Adrenal gland (tissue), 12 donors: ENCODE results near the gene NIPAL1. TPM values are rescaled to one million over a fixed set of nuclear protein-coding genes. Genes with fewer than 3 reads are reported as not detected.

Source experiments
- DNase-seq, 7 donors: peaks; one replicate each; pipeline ENCODE4 v3.0.0-alpha.2; 2019 to 2020
- H3K27ac ChIP-seq, 5 donors: fragments of 200-600 bp; sonication (generic) in 4 of 5; 1 replicate in 3 of 5; 2 replicates in 2 of 5; pipeline versions ENCODE4 v1.5.1 to v1.8.0; 2016 to 2020; ENCODE audit warnings: mild to moderate bottlenecking in 1 of 5
- H3K27me3 ChIP-seq: fragments of 200-600 bp; 2 replicates; pipeline ENCODE4 v1.8.0; 2021
- H3K36me3 ChIP-seq, 2 donors: fragments of 200-600 bp; replicated peaks in 1 of 2; 1 replicate in 1 of 2; 2 replicates in 1 of 2; pipeline versions ENCODE4 v1.5.1 to v1.8.0; 2018 to 2022
- H3K4me1 ChIP-seq, 2 donors: fragments of 200-600 bp; replicated peaks in 1 of 2; 1 replicate in 1 of 2; 2 replicates in 1 of 2; pipeline versions ENCODE4 v1.5.1 to v1.8.0; 2018 to 2021
- H3K4me3 ChIP-seq, 4 donors: fragments of 200-600 bp; sonication (generic) in 3 of 4; one replicate each; pipeline ENCODE4 v1.5.1; 2016 to 2018
- H3K9me3 ChIP-seq, 3 donors: fragments of 200-600 bp; sonication (generic) in 1 of 3; replicated peaks in 1 of 3; 1 replicate in 2 of 3; 2 replicates in 1 of 3; pipeline versions ENCODE4 v1.5.1 to v1.8.0; 2016 to 2021
- CTCF ChIP-seq, 6 experiments: fragments of 450-650 bp in 4 of 6; fragments of 200-600 bp in 2 of 6; sonication (generic) in 1 of 6; IDR thresholded peaks; 1 replicate in 5 of 6; 2 replicates in 1 of 6; pipeline versions ENCODE4 v1.5.1 to v1.8.0; 2016 to 2021; ENCODE audit warnings: antibody characterized with exemption in 6 of 6, mild to moderate bottlenecking in 2 of 6, moderate library complexity in 1 of 6
- POLR2A ChIP-seq, 2 donors: fragments of 450-650 bp; IDR thresholded peaks; one replicate each; pipeline ENCODE4 v1.6.1; 2017; ENCODE audit warnings: antibody characterized with exemption in 2 of 2, mild to moderate bottlenecking in 2 of 2, moderate library complexity in 1 of 2
- WGBS, 4 donors: extraction: QIAGEN DNeasy Blood & Tissue Kit in 2 of 4; methylation state at CpG; one replicate each; pipeline versions ENCODE4 v1.1.5 to v1.1.7; 2013 to 2017; 5-methylcytosine and 5-hydroxymethylcytosine counted together
- intact Hi-C, 2 donors: fragments of 100-400 bp; cut with DNase I; formaldehyde crosslinking; loops; one replicate each; pipeline versions ENCODE4 v1.14.1 to v1.15.0; 2022 to 2023
- polyA plus RNA-seq, 3 donors: library from polyadenylated mRNA; stranded (reverse); fragments of 200-250 nt in 2 of 3; fragments of 350-450 nt in 1 of 3; fragmentation: Illumina TruSeq in 1 of 3; extraction: RNeasy Lipid Tissue Mini Kit (QIAGEN cat#74804) in 1 of 3; gene quantifications; one replicate each; pipeline ENCODE4 v1.2.3, GENCODE V29; 2013 to 2014
- total RNA-seq, 9 donors: library from RNA; depleted of rRNA in 4 of 9; stranded (reverse); fragments of >200 nt in 4 of 9; fragments of 120-200 nt in 1 of 9; fragmentation: NEBNext Ultra II Directional in 1 of 9; extraction: Animal tissue kit (Norgen Biotek cat#: 25700) in 1 of 9; gene quantifications; one replicate each; pipeline versions ENCODE4 v1.1.0 to v1.2.4, GENCODE V29; 2013 to 2023
- donor health status: healthy with polysubstance abuse.
- donor health status: Bipolar disorder and iron deficiency.
- donor health status: DM: yes; HTN: yes; CAD: no.
- donor health status: DM: no; HTN: no; CAD: no.
- donor health status: DM: no; HTN: no; CAD: no.
- donor health status: DM: yes; HTN: yes; CAD: no.

NIPAL1 gene
- total and polyA plus RNA-seq, 12 donors, result 0.03 to 1.5 (median 0.75) TPM; not detected in 1

GRCh38 chr4:48012824-48013223 is 3.7 kb upstream of the NIPAL1 start:
- no peak overlapping the region for H3K27ac ChIP-seq
- no peak overlapping the region for H3K4me3 ChIP-seq
- intact Hi-C loops, result no loop called here
- no peaks in the 10 kb centered on the region for H3K36me3 ChIP-seq
- H3K27me3 ChIP-seq, result no peaks in the 10 kb centered on the region
- peak in 4 of 7 donors; percentile 17 to 52 (median 34) for DNase-seq
- no peak for TF ChIP-seq POLR2A (IDR thresholded peaks at IDR 0.05)
- TF ChIP-seq CTCF (IDR thresholded peaks at IDR 0.05), result no peak
- 44 to 53% (median 50%) methylated on average over 3 of the region's 3 CpGs for WGBS, 4 donors
- H3K9me3 ChIP-seq, result peaks cover 0 to 4% (median 0%) of the 10 kb centered on the region in 3 donors
- peaks cover 8 to 16% of the 10 kb centered on the region in 2 donors for H3K4me1 ChIP-seq

GRCh38 chr4:48015216-48015615 is 1.4 kb upstream of the NIPAL1 start:
- WGBS, 4 donors, result 92 to 95% (median 94%) methylated on average over 4 of the region's 4 CpGs
- H3K9me3 ChIP-seq, result no peaks in the 10 kb centered on the region
- TF ChIP-seq CTCF (IDR thresholded peaks at IDR 0.05), result no peak
- TF ChIP-seq POLR2A (IDR thresholded peaks at IDR 0.05), result no peak
- no peaks in the 10 kb centered on the region for H3K27me3 ChIP-seq
- no peak overlapping the region for H3K27ac ChIP-seq
- no peak for DNase-seq
- H3K4me3 ChIP-seq, result no peak overlapping the region
- intact Hi-C loops, result no loop called here
- H3K4me1 ChIP-seq, result peaks cover 8 to 16% of the 10 kb centered on the region in 2 donors
- H3K36me3 ChIP-seq, result no peaks in the 10 kb centered on the region

GRCh38 chr4:48015678-48016077 is 894 bp upstream of the NIPAL1 start:
- Histone ChIP-seq H3K4me1 (peaks cover 8 to 16% of the 10 kb centered on the region in 2 donors), H3K9me3 (no peaks in the 10 kb centered on the region), H3K4me3 (peak overlapping the region in 1 of 4 donors; percentile 55), H3K27me3 (no peaks in the 10 kb centered on the region), H3K27ac (no peak overlapping the region), H3K36me3 (no peaks in the 10 kb centered on the region)
- intact Hi-C loops, result no loop called here
- TF ChIP-seq POLR2A (IDR thresholded peaks at IDR 0.05), result no peak
- TF ChIP-seq CTCF (IDR thresholded peaks at IDR 0.05), result no peak
- no peak for DNase-seq
- WGBS, 4 donors, result 85 to 94% (median 90%) methylated on average over 4 to 5 of the region's 5 CpGs

GRCh38 chr4:48017108-48017571 is 568 bp downstream of the NIPAL1 start:
- H3K27ac ChIP-seq, result peak overlapping the region in 2 of 5 donors; percentile 24 to 57
- intact Hi-C loops, result no loop called here
- TF ChIP-seq CTCF (IDR thresholded peaks at IDR 0.05), result no peak
- TF ChIP-seq POLR2A (IDR thresholded peaks at IDR 0.05), result no peak
- WGBS, 4 donors, result 0 to 2% (median 1%) methylated on average over 7 to 35 of the region's 35 CpGs
- H3K36me3 ChIP-seq, result no peaks in the 10 kb centered on the region
- H3K27me3 ChIP-seq, result no peaks in the 10 kb centered on the region
- peaks cover 8 to 16% of the 10 kb centered on the region in 2 donors for H3K4me1 ChIP-seq
- DNase-seq, result peak; percentile 39 to 79 (median 52)
- no peaks in the 10 kb centered on the region for H3K9me3 ChIP-seq
- H3K4me3 ChIP-seq, result peak overlapping the region in 2 of 4 donors; percentile 55 to 70
